ENCODE results near the gene ZNF672. TPM values are rescaled to one million over a fixed set of nuclear protein-coding genes. Genes with fewer than 3 reads are reported as not detected.

The ZNF672 gene
- total RNA-seq, 1 experiment from 2014 or later: 27.6 TPM

- Histone ChIP-seq H3K9me2 (ENCODE audit: insufficient read depth) (no peaks in the 10 kb centered on the region), H3K27me3 (ENCODE audit: insufficient read depth, low read length) (no peaks in the 10 kb centered on the region), H3K4me2 (ENCODE audit: low read length) (no peak overlapping the region), H3K9ac (ENCODE audit: low read length) (no peak overlapping the region), H2AFZ (ENCODE audit: low read depth, low read length, poor library complexity, severe bottlenecking) (no peak overlapping the region), H3K79me2 (ENCODE audit: insufficient read depth, low read length) (no peaks in the 10 kb centered on the region), H3K4me3 (replicated peaks in 1 of 2; ENCODE audit: low read depth in 1 of 2, low read length in 2 of 2) (no peak overlapping the region), H3K4me1 (ENCODE audit: control insufficient read depth in 1 of 2, insufficient read depth in 2 of 2, low read length in 2 of 2) (no peaks in the 10 kb centered on the region), H4K20me1 (ENCODE audit: insufficient read depth) (no peaks in the 10 kb centered on the region), H3K9me3 (ENCODE audit: control insufficient read depth in 1 of 2, insufficient read depth in 1 of 2, low read depth in 1 of 2, low read length in 2 of 2) (no peaks in the 10 kb centered on the region), H3K27ac (ENCODE audit: low read depth, low read length) (no peak overlapping the region), H3K36me3 (ENCODE audit: control insufficient read depth in 1 of 2, insufficient read depth in 2 of 2, low read length in 2 of 2) (no peaks in the 10 kb centered on the region)
- ChIA-PET CTCF (no interaction called here), POLR2A (no interaction called here), RAD21 (ENCODE audit: low non-redundant PET in 1 of 2, low total read pairs in 2 of 2, uncharacterized antibody in 2 of 2, unreplicated experiment in 2 of 2) (no interaction called here)
- no peak for TF ChIP-seq POLR2A (IDR thresholded peaks at IDR 0.05; ENCODE audit: borderline replicate concordance, extremely low read depth, insufficient read depth, insufficient read length)
- TF ChIP-seq SP1 (IDR thresholded peaks at IDR 0.05; ENCODE audit: low read depth): no peak
- no peak for TF ChIP-seq RAD21 (IDR thresholded peaks at IDR 0.05; ENCODE audit: low read depth)
- no peak for TF ChIP-seq ATF3 (IDR thresholded peaks at IDR 0.05)
- no peak for TF ChIP-seq ELF1 (IDR thresholded peaks at IDR 0.05; ENCODE audit: borderline replicate concordance, low read depth)
- TF ChIP-seq ZNF274 (IDR thresholded peaks at IDR 0.05; ENCODE audit: low read depth, low read length): no peak
- TF ChIP-seq JUND (IDR thresholded peaks at IDR 0.05): no peak
- no peak for TF ChIP-seq CTCF (IDR thresholded peaks at IDR 0.05 in 2 of 3, conservative IDR thresholded peaks at IDR 0.05 in 1 of 3; ENCODE audit: borderline replicate concordance in 1 of 3, insufficient read depth in 1 of 3, low read depth in 2 of 3, low read length in 2 of 3)
- TF ChIP-seq SRF (IDR thresholded peaks at IDR 0.05; ENCODE audit: low read depth): no peak
- TF ChIP-seq REST (IDR thresholded peaks at IDR 0.05; ENCODE audit: low read depth): no peak
- intact Hi-C loops (cut with micrococcal nuclease): no loop called here
- BruUV-seq (replicated peaks): no TSS peak
- no peak for ATAC-seq
- DNase-seq (ENCODE audit: low read depth, low spot score): no peak
These were observed 37.6 kb upstream of the ZNF672 start for GRCh38 chr1:248800459-248800858.
